WTC11 (cell line): Measurements from ENCODE around the gene NECTIN1. TPM values are rescaled to one million over a fixed set of nuclear protein-coding genes. Genes with fewer than 3 reads are reported as not detected.
A peak's percentile ranks its signal among the peaks of the same experiment; 100 is the strongest.

Source experiments
- ATAC-seq: fragments of 200-7000 bp; cut with Tn5 transposase; 2 replicates; pipeline ENCODE4 v1.10.0; 2021; ENCODE audit warnings: mild to moderate bottlenecking, moderate library complexity
- CTCF ChIA-PET: fragments of 300-600 bp; sonication (Branson Sonifier 250); formaldehyde crosslinking; loops from one replicate; lab custom pipeline; 2021; ENCODE audit warnings: antibody characterized with exemption; lab: Charles Lee
- POLR2A ChIA-PET: fragments of 350-600 bp; sonication (Branson Sonifier 250); formaldehyde crosslinking; loops from one replicate; lab custom pipeline; 2021; ENCODE audit warnings: antibody characterized with exemption; lab: Charles Lee
- DNase-seq: peaks from one replicate; pipeline ENCODE4 v3.0.0; 2021; ENCODE audit warnings: low spot score
- H3K27ac Mint-ChIP-seq: 2 replicates; pipeline ENCODE4 v1.8.0; 2021; ENCODE audit warnings: mixed read lengths
- H3K27me3 Mint-ChIP-seq: 2 replicates; pipeline ENCODE4 v1.8.0; 2021; ENCODE audit warnings: low read depth, mild to moderate bottlenecking, moderate library complexity, mixed read lengths
- H3K36me3 Mint-ChIP-seq: 2 replicates; pipeline ENCODE4 v1.8.0; 2021; ENCODE audit warnings: mixed read lengths
- H3K4me1 Mint-ChIP-seq: 2 replicates; pipeline ENCODE4 v1.8.0; 2022; ENCODE audit warnings: mixed read lengths
- H3K4me3 Mint-ChIP-seq: 2 replicates; pipeline ENCODE4 v1.8.0; 2021; ENCODE audit warnings: mild to moderate bottlenecking, moderate library complexity, mixed read lengths
- H3K9me3 Mint-ChIP-seq: 2 replicates; pipeline ENCODE4 v1.8.0; 2021; ENCODE audit warnings: mixed read lengths
- ARID4B ChIP-seq: sonication (generic); formaldehyde crosslinking; IDR thresholded peaks from 2 replicates; pipeline ENCODE4 v1.8.0; 2023; ENCODE audit warnings: missing genetic modification reagents, mild to moderate bottlenecking, borderline replicate concordance
- ATF3 ChIP-seq: sonication (generic); formaldehyde crosslinking; conservative IDR thresholded peaks from 2 replicates; pipeline ENCODE4 v1.8.1; 2022; ENCODE audit warnings: mild to moderate bottlenecking, missing genetic modification reagents
- E2F4 ChIP-seq: sonication (generic); formaldehyde crosslinking; IDR thresholded peaks from 2 replicates; pipeline ENCODE4 v1.8.1; 2022; ENCODE audit warnings: low read depth, mild to moderate bottlenecking, moderate library complexity, missing genetic modification reagents, borderline replicate concordance
- ESRRA ChIP-seq: sonication (generic); formaldehyde crosslinking; IDR thresholded peaks from 2 replicates; pipeline ENCODE4 v1.8.1; 2022; ENCODE audit warnings: mild to moderate bottlenecking, missing genetic modification reagents, borderline replicate concordance
- ETV6 ChIP-seq: sonication (generic); formaldehyde crosslinking; IDR thresholded peaks from 2 replicates; pipeline ENCODE4 v1.8.1; 2022; ENCODE audit warnings: mild to moderate bottlenecking, missing genetic modification reagents
- FOXK1 ChIP-seq: sonication (generic); formaldehyde crosslinking; IDR thresholded peaks from 2 replicates; pipeline ENCODE4 v1.8.0; 2022; ENCODE audit warnings: mild to moderate bottlenecking, moderate library complexity, missing genetic modification reagents
- FOXP1 ChIP-seq: sonication (generic); formaldehyde crosslinking; IDR thresholded peaks from 2 replicates; pipeline ENCODE4 v1.8.0; 2022; ENCODE audit warnings: missing genetic modification reagents, mild to moderate bottlenecking, moderate library complexity, borderline replicate concordance
- IRF1 ChIP-seq: sonication (generic); formaldehyde crosslinking; IDR thresholded peaks from 2 replicates; pipeline ENCODE4 v1.8.0; 2023; ENCODE audit warnings: missing genetic modification reagents
- MAX ChIP-seq: sonication (generic); formaldehyde crosslinking; IDR thresholded peaks from 2 replicates; pipeline ENCODE4 v1.8.0; 2022; ENCODE audit warnings: mild to moderate bottlenecking, missing genetic modification reagents
- MYBL2 ChIP-seq: sonication (generic); formaldehyde crosslinking; IDR thresholded peaks from 2 replicates; pipeline ENCODE4 v1.8.1; 2023; ENCODE audit warnings: mild to moderate bottlenecking, moderate library complexity, missing genetic modification reagents
- NFYB ChIP-seq: sonication (generic); formaldehyde crosslinking; conservative IDR thresholded peaks from 2 replicates; pipeline ENCODE4 v1.8.0; 2022; ENCODE audit warnings: low read depth, missing genetic modification reagents
- NR2C2 ChIP-seq: sonication (generic); formaldehyde crosslinking; IDR thresholded peaks from 2 replicates; pipeline ENCODE4 v1.8.0; 2022; ENCODE audit warnings: mild to moderate bottlenecking, missing genetic modification reagents
- OVOL2 ChIP-seq: fragments of 250-450 bp; sonication (Bioruptor Pico); IDR thresholded peaks from 2 replicates; pipeline ENCODE4 v1.9.0; 2021; ENCODE audit warnings: mild to moderate bottlenecking, borderline replicate concordance
- PREB ChIP-seq: sonication (generic); formaldehyde crosslinking; IDR thresholded peaks from 2 replicates; pipeline ENCODE4 v1.8.1; 2022; ENCODE audit warnings: mild to moderate bottlenecking, missing genetic modification reagents, moderate library complexity, borderline replicate concordance
- PRRX2 ChIP-seq: fragments of 250-450 bp; sonication (Bioruptor Pico); IDR thresholded peaks from 2 replicates; pipeline ENCODE4 v1.8.0; 2021; ENCODE audit warnings: mild to moderate bottlenecking
- RORB ChIP-seq: fragments of 250-450 bp; sonication (Bioruptor Pico); IDR thresholded peaks from 2 replicates; pipeline ENCODE4 v1.9.0; 2021; ENCODE audit warnings: mild to moderate bottlenecking
- TCF7 ChIP-seq: sonication (generic); formaldehyde crosslinking; IDR thresholded peaks from 2 replicates; pipeline ENCODE4 v1.8.0; 2022; ENCODE audit warnings: mild to moderate bottlenecking, low read depth, missing genetic modification reagents, moderate library complexity
- TEAD1 ChIP-seq: sonication (generic); formaldehyde crosslinking; IDR thresholded peaks from 2 replicates; pipeline ENCODE4 v1.8.0; 2022; ENCODE audit warnings: mild to moderate bottlenecking, missing genetic modification reagents
- TEAD4 ChIP-seq: sonication (generic); formaldehyde crosslinking; IDR thresholded peaks from 2 replicates; pipeline ENCODE4 v1.8.0; 2022; ENCODE audit warnings: mild to moderate bottlenecking, missing genetic modification reagents
- USF1 ChIP-seq: sonication (generic); formaldehyde crosslinking; IDR thresholded peaks from 2 replicates; pipeline ENCODE4 v1.8.0; 2022; ENCODE audit warnings: mild to moderate bottlenecking, missing genetic modification reagents
- USF2 ChIP-seq: sonication (generic); formaldehyde crosslinking; IDR thresholded peaks from 2 replicates; pipeline ENCODE4 v1.8.1; 2023; ENCODE audit warnings: mild to moderate bottlenecking, missing genetic modification reagents, moderate library complexity
- ZBTB43 ChIP-seq: sonication (generic); formaldehyde crosslinking; IDR thresholded peaks from 2 replicates; pipeline ENCODE4 v1.8.1; 2023; ENCODE audit warnings: mild to moderate bottlenecking, missing genetic modification reagents
- ZMAT4 ChIP-seq: fragments of 250-450 bp; sonication (Bioruptor Pico); IDR thresholded peaks from 2 replicates; pipeline ENCODE4 v1.9.0; 2021; ENCODE audit warnings: mild to moderate bottlenecking
- ZNF232 ChIP-seq: sonication (generic); formaldehyde crosslinking; IDR thresholded peaks from 2 replicates; pipeline ENCODE4 v1.8.0; 2022; ENCODE audit warnings: mild to moderate bottlenecking, missing genetic modification reagents
- ZNF423 ChIP-seq: fragments of 250-450 bp; sonication (Bioruptor Pico); IDR thresholded peaks from 2 replicates; pipeline ENCODE4 v2.1.2; 2022; ENCODE audit warnings: mild to moderate bottlenecking, moderate library complexity
- total RNA-seq: library from RNA; stranded (reverse); gene quantifications from 3 replicates; pipeline ENCODE4 v1.2.3, GENCODE V29; 2021

NECTIN1 gene
- total RNA-seq, 1 experiment from 2014 or later, result 86.2 TPM

- H3K9me3 Mint-ChIP-seq, result no peaks in the 10 kb centered on the region
- H3K27me3 Mint-ChIP-seq, result peaks cover 4% of the 10 kb centered on the region; the same call in 1 of the 2 replicates
- H3K27ac Mint-ChIP-seq, result no peak overlapping the region; the same call in 1 of the 2 replicates
- H3K4me3 Mint-ChIP-seq, result peak overlapping the region; percentile 95
- H3K4me1 Mint-ChIP-seq, result peaks cover 46% of the 10 kb centered on the region
- ChIA-PET POLR2A (interaction anchor here (1.3 to 1.9 kb wide), 2 partner anchors 15 to 33 kb away, joined by 3 to 7 read pairs; no protein-coding TSS in a partner anchor), CTCF (interaction anchor here (0.6 to 2.8 kb wide), 14 partner anchors 15 to 381 kb away, joined by 3 to 9 read pairs (median 4); no protein-coding TSS in a partner anchor)
- ATAC-seq (no peak), DNase-seq (peak; percentile 47)
- no peaks in the 10 kb centered on the region for H3K36me3 Mint-ChIP-seq
- TF ChIP-seq ESRRA, result peak; percentile 43; the same call in 1 of the 2 replicates
- TF ChIP-seq PRRX2 (CRISPR knock-in tag), result no peak
- no peak for TF ChIP-seq NR2C2 (CRISPR knock-in tag)
- no peak; the same call in 1 of the 2 replicates for TF ChIP-seq TEAD1 (CRISPR knock-in tag)
- peak; percentile 3; the same call in 1 of the 2 replicates for TF ChIP-seq USF1
- no peak for TF ChIP-seq OVOL2 (CRISPR knock-in tag)
- TF ChIP-seq FOXK1, result no peak
- TF ChIP-seq ARID4B (CRISPR knock-in tag), result peak; percentile 73; the same call in 1 of the 2 replicates
- TF ChIP-seq ETV6 (CRISPR knock-in tag), result peak; percentile 40; the same call in 1 of the 2 replicates
- TF ChIP-seq MAX, result no peak; the same call in 1 of the 2 replicates
- TF ChIP-seq MYBL2, result 0 out of 2 replicates have a peak, but pooled peaks have one; percentile 19
- no peak for TF ChIP-seq USF2 (CRISPR knock-in tag)
- no peak for TF ChIP-seq IRF1 (CRISPR knock-in tag)
- no peak for TF ChIP-seq TCF7
- no peak for TF ChIP-seq PREB (CRISPR knock-in tag)
- TF ChIP-seq ATF3, result no peak
- peak; percentile 28; the same call in 1 of the 2 replicates for TF ChIP-seq ZNF232
- TF ChIP-seq RORB (CRISPR knock-in tag), result no peak
- no peak for TF ChIP-seq ZBTB43 (CRISPR knock-in tag)
- TF ChIP-seq FOXP1 (CRISPR knock-in tag), result no peak
- TF ChIP-seq E2F4 (CRISPR knock-in tag), result no peak
- no peak for TF ChIP-seq NFYB (CRISPR knock-in tag)
- TF ChIP-seq TEAD4 (CRISPR knock-in tag), result no peak
- TF ChIP-seq ZMAT4 (CRISPR knock-in tag), result no peak
- TF ChIP-seq ZNF423 (CRISPR knock-in tag), result peak; percentile 36; the same call in 1 of the 2 replicates
Measured at GRCh38 chr11:119727523-119728151, 1.4 kb downstream of the NECTIN1 start.
